OCI-LY3 (cell line): ENCODE data around the gene SIRT3.

Experiments used
- H2AFZ ChIP-seq: fragments of 200-600, 300-600 bp; shearing (Covaris generic); 2 replicates; pipeline ENCODE4 v1.6.0; 2014; ENCODE audit warnings: antibody characterized with exemption, low read depth, low read length
- H3K27ac ChIP-seq: fragments of 200-600, 300-600 bp; sonication (generic); 2 replicates; pipeline ENCODE4 v1.5.1; 2014; ENCODE audit warnings: mild to moderate bottlenecking, low read length, moderate library complexity, mixed read lengths
- H3K27me3 ChIP-seq: fragments of 200-600, 300-600 bp; sonication (generic); 2 replicates; pipeline ENCODE4 v1.6.1; 2014; ENCODE audit warnings: low read depth, low read length, mixed read lengths
- H3K36me3 ChIP-seq: fragments of 200-600, 300-600 bp; sonication (generic); replicated peaks from 2 replicates; pipeline ENCODE3; 2014; ENCODE audit warnings: low read depth, low read length, mixed read lengths
- H3K4me1 ChIP-seq: fragments of 300-600, 200-600 bp; sonication (generic); 2 replicates; pipeline ENCODE4 v1.6.1; 2014; ENCODE audit warnings: low read length, mixed read lengths
- H3K4me2 ChIP-seq: fragments of 200-600, 300-600 bp; sonication (generic); 2 replicates; pipeline ENCODE4 v1.6.1; 2014; ENCODE audit warnings: low read length, mixed read lengths
- H3K4me3 ChIP-seq: fragments of 300-600, 200-600 bp; sonication (generic); 2 replicates; pipeline ENCODE4 v1.5.1; 2014; ENCODE audit warnings: antibody characterized with exemption, mild to moderate bottlenecking, low read length, moderate library complexity
- H3K79me2 ChIP-seq: fragments of 300-600, 200-600 bp; shearing (Covaris generic); 2 replicates; pipeline ENCODE4 v1.6.1; 2014; ENCODE audit warnings: mild to moderate bottlenecking, low read length, mixed read lengths
- H3K9ac ChIP-seq: fragments of 300-600, 200-600 bp; shearing (Covaris generic); 2 replicates; pipeline ENCODE4 v1.6.0; 2014; ENCODE audit warnings: mild to moderate bottlenecking, low read length, moderate library complexity
- H3K9me3 ChIP-seq: fragments of 200-600, 300-600 bp; shearing (Covaris generic); 2 replicates; pipeline ENCODE4 v1.6.1; 2014; ENCODE audit warnings: low read length, mixed read lengths; ENCODE audit not compliant: insufficient read depth
- H4K20me1 ChIP-seq: fragments of 200-600, 300-600 bp; sonication (generic); 2 replicates; pipeline ENCODE4 v1.6.1; 2016; ENCODE audit warnings: low read length, mixed read lengths; ENCODE audit not compliant: insufficient read depth
- EZH2phosphoT487 ChIP-seq: fragments of 200-600 bp; shearing (Covaris generic); IDR thresholded peaks from 2 replicates; pipeline ENCODE4 v1.6.1; 2018; ENCODE audit warnings: antibody characterized with exemption, mixed run types, low read depth
- TF ChIP-seq, protein P1 (sequence below): fragments of 200-600, 300-600 bp; sonication (generic); IDR thresholded peaks from 2 replicates; pipeline ENCODE4 v1.5.1; 2014; ENCODE audit warnings: antibody characterized with exemption, low read length, low read depth

SIRT3 gene

DNA sequence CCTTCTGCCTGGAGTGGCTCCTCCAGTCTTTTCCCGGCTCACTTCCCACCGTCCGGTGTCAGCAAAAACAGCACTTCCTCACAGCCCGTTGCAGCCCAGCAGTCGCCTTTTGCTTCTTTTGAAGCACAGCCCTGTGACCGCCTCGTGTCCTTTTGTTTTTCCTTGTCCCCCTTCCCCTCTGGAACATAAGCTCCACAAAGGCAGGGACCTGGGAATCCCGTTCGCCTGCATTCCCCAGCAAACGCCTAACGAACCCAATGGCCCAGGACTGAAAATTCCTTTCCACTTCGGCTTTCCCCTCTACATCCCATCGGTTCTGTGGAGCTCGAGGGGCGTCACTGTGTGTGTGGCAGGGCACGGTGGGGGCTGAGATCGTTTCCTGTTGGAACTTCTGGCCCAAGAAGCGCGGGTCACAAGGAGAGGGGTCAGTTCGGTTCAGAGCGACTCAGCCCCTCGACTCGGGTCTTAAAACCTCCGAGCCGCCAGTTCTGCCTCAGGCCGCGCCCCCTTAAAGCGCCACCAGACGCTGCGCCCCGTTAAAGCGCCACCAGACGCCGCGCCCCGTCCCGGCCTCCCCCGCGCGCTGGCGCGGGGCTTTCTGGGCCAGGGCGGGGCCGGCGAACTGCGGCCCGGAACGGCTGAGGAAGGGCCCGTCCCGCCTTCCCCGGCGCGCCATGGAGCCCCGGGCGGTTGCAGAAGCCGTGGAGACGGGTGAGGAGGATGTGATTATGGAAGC is 27.8 kb downstream of the SIRT3 start:
- Histone ChIP-seq H3K4me1 (peaks cover 21% of the 10 kb centered on the region), H3K36me3 (peaks cover 53% of the 10 kb centered on the region), H3K27me3 (no peaks in the 10 kb centered on the region), H3K9ac (peak overlapping the region; percentile 99), H3K79me2 (peaks cover 52% of the 10 kb centered on the region), H2AFZ (no peak overlapping the region), H3K4me2 (peak overlapping the region; percentile 90), H4K20me1 (peaks cover 16% of the 10 kb centered on the region), H3K9me3 (no peaks in the 10 kb centered on the region), H3K4me3 (peak overlapping the region; percentile 95), H3K27ac (peak overlapping the region; percentile 97)
- TF ChIP-seq, protein P1, sequence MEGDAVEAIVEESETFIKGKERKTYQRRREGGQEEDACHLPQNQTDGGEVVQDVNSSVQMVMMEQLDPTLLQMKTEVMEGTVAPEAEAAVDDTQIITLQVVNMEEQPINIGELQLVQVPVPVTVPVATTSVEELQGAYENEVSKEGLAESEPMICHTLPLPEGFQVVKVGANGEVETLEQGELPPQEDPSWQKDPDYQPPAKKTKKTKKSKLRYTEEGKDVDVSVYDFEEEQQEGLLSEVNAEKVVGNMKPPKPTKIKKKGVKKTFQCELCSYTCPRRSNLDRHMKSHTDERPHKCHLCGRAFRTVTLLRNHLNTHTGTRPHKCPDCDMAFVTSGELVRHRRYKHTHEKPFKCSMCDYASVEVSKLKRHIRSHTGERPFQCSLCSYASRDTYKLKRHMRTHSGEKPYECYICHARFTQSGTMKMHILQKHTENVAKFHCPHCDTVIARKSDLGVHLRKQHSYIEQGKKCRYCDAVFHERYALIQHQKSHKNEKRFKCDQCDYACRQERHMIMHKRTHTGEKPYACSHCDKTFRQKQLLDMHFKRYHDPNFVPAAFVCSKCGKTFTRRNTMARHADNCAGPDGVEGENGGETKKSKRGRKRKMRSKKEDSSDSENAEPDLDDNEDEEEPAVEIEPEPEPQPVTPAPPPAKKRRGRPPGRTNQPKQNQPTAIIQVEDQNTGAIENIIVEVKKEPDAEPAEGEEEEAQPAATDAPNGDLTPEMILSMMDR = no peak
- no peak for TF ChIP-seq EZH2phosphoT487

- Histone ChIP-seq H4K20me1 (peaks cover 16% of the 10 kb centered on the region), H3K27me3 (no peaks in the 10 kb centered on the region), H3K36me3 (peaks cover 48% of the 10 kb centered on the region), H3K9ac (peak overlapping the region; percentile 99), H3K27ac (peak overlapping the region; percentile 97), H3K4me2 (peak overlapping the region; percentile 90), H2AFZ (no peak overlapping the region), H3K4me1 (peaks cover 21% of the 10 kb centered on the region), H3K79me2 (peaks cover 52% of the 10 kb centered on the region), H3K4me3 (peak overlapping the region; percentile 95), H3K9me3 (no peaks in the 10 kb centered on the region)
- TF ChIP-seq EZH2phosphoT487 = no peak
- TF ChIP-seq, protein P1 = no peak
These were observed 28.3 kb downstream of the SIRT3 start for GRCh38 chr11:207863-208180.

DNA sequence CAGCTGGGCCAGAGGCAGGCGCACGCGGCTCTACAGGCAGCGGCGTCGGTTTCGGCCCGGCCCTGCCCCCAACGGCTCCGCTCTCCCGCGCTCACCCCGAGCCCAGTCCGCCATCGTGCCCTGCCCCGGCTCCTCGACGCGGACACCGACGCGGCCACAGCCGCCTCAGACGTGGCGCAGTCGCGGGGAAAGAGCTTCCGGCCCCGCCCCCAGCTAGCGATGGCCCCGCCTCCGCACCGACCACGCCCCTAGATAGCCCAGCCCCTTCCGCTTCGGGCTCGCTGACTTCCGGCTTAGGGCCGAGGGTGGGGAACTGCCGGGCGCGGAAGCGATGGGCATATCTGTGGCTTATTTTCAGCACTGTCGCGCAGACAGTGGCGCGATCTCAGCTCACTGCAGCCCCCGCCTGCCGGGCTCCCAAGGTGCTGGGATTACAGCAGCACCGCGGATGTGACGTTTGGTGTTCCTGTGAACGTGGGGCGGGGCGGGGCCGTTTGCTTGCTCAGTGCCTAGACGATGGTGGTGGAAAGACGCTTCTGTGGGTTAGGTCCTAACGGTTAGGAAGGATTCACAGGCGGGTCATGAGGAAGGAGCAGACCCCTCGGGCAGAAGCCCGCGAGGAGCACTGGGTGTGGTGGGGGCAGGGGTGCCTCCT is 28.8 kb downstream of the SIRT3 start, which contains the start of the genes BET1L and RIC8A:
BET1L (minus strand) TSS at position 192 of the 655 bp plus-strand sequence; CDS start at position 114, 78 bp downstream.
RIC8A (plus strand) TSS at position 501 of the 655 bp plus-strand sequence. CDS start 1,147 bp downstream, outside the sequence.
- Histone ChIP-seq H3K4me2 (peak within 1 kb of the TSS; percentile 90), H3K9me3 (no peaks in the 10 kb centered on the region), H3K27ac (peak within 1 kb of the TSS; percentile 97), H3K9ac (peak within 1 kb of the TSS; percentile 99), H4K20me1 (peaks cover 16% of the 10 kb centered on the region), H3K27me3 (no peaks in the 10 kb centered on the region), H3K79me2 (peaks cover 52% of the 10 kb centered on the region), H3K4me1 (peaks cover 21% of the 10 kb centered on the region), H2AFZ (no peak within 1 kb of the TSS), H3K36me3 (peaks cover 44% of the 10 kb centered on the region), H3K4me3 (peak within 1 kb of the TSS; percentile 95)
- TF ChIP-seq EZH2phosphoT487 = no peak
- TF ChIP-seq, protein P1 = no peak

DNA sequence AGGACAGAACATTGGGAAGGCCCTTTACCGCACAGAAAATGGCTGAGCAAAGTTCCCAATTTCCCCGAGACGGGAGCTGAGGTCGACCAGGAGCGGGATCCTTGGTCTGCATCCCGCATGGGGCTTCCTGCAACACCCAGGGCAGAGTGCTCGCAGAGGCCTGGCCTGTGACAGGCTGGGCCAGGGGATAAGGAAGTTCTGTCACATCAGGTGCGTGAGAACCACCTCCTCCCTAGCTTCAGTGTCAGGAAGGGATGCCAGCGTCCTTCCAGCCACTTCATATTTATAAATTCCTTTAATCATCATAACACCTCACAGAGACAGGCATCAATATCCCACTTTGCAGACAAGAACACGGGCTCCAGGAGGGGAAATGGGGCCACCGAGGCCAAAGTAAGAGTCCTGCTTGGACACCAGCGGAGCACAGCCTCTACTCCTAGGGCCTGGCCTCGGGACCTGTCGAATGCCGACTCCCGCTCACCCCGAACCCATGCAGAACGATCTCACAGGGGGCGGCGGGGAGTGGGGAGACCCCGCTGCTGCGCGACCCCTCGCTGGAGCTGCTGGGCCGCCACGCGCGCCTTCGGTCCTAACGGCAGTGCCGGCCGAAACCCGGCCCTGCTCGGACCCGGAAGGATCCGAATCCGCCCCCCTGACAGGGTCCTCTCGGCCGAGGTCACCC is 29.5 kb downstream of the SIRT3 start:
- H4K20me1 ChIP-seq = peaks cover 16% of the 10 kb centered on the region
- peak overlapping the region; percentile 97 for H3K27ac ChIP-seq
- peaks cover 40% of the 10 kb centered on the region for H3K36me3 ChIP-seq
- H3K79me2 ChIP-seq = peaks cover 52% of the 10 kb centered on the region
- no peak for TF ChIP-seq EZH2phosphoT487
- TF ChIP-seq, protein P1 = no peak
- H2AFZ ChIP-seq = no peak overlapping the region
- H3K4me1 ChIP-seq = peaks cover 21% of the 10 kb centered on the region
- H3K9me3 ChIP-seq = no peaks in the 10 kb centered on the region
- H3K27me3 ChIP-seq = no peaks in the 10 kb centered on the region
- H3K4me2 ChIP-seq = peak overlapping the region; percentile 84
- H3K9ac ChIP-seq = peak overlapping the region; percentile 79
- peak overlapping the region; percentile 95 for H3K4me3 ChIP-seq
